ENCODE measurements around the gene NRN1L.

- peak; percentile 54 for TF ChIP-seq CTCF (IDR thresholded peaks at IDR 0.05; ENCODE audit: low read depth, low read length, poor library complexity, severe bottlenecking)
- no peak for TF ChIP-seq EZH2phosphoT487 (IDR thresholded peaks at IDR 0.05; ENCODE audit: borderline replicate concordance, low read length)
Measured at GRCh38 chr16:67842509-67843342, 42.0 kb upstream of the NRN1L start.

Data from DOHH2 (cell line).